ENCODE results near the gene MAP7. TPM values are rescaled to one million over a fixed set of nuclear protein-coding genes. Genes with fewer than 3 reads are reported as not detected.

MAP7 gene
- total and polyA plus RNA-seq, 9 of the 15 experiments (the other 6 are each of a cell fraction or from before 2014, with no cell fraction given): 0.76 to 7.7 (median 3.9) TPM

- TF ChIP-seq ATF3 (IDR thresholded peaks at IDR 0.05) (no peak), ATF3 (CRISPR knock-in tag; conservative IDR thresholded peaks at IDR 0.05) (peak; percentile 73), NR1H2 (CRISPR knock-in tag; IDR thresholded peaks at IDR 0.05) (0 out of 2 replicates have a peak, but pooled peaks have one; percentile 60), TOE1 (IDR thresholded peaks at IDR 0.05; ENCODE audit: borderline replicate concordance) (no peak), TOE1 (CRISPR knock-in tag; IDR thresholded peaks at IDR 0.05; ENCODE audit: borderline replicate concordance, low read depth) (no peak), RB1 (IDR thresholded peaks at IDR 0.05; ENCODE audit: low read depth) (peak; percentile 96), HNRNPK (IDR thresholded peaks at IDR 0.05; ENCODE audit: low read depth, low read length, poor library complexity, severe bottlenecking) (peak; percentile 46), SP2 (IDR thresholded peaks at IDR 0.05; ENCODE audit: extremely low read depth, low read depth, low read length, poor library complexity, severe bottlenecking) (no peak), HNRNPH1 (optimal IDR thresholded peaks at IDR 0.05; ENCODE audit: low read depth, low read length) (no peak), SMAD4 (CRISPR knock-in tag; conservative IDR thresholded peaks at IDR 0.05) (peak; percentile 96), HDAC1 (IDR thresholded peaks at IDR 0.05) (0 out of 4 replicates have a peak, but pooled peaks of 1 of the 2 experiments have one; percentile 12), SOX6 (IDR thresholded peaks at IDR 0.05) (peak; percentile 69), ZBTB9 (CRISPR knock-in tag; IDR thresholded peaks at IDR 0.05) (peak; percentile 64; the same call in 1 of the 2 replicates), AFF4 (CRISPR knock-in tag; IDR thresholded peaks at IDR 0.05) (peak; percentile 71; the same call in 1 of the 2 replicates), RBFOX2 (IDR thresholded peaks at IDR 0.05; ENCODE audit: low read depth, low read length) (peak; percentile 77), FOXA3 (CRISPR knock-in tag; conservative IDR thresholded peaks at IDR 0.05 in 1 of 2, IDR thresholded peaks at IDR 0.05 in 1 of 2) (no peak; a peak in 1 of 4 replicates), CXXC5 (CRISPR knock-in tag; IDR thresholded peaks at IDR 0.05) (peak; percentile 91), STAT5A (IDR thresholded peaks at IDR 0.05; ENCODE audit: borderline replicate concordance, low read length) (peak; percentile 12; the same call in 1 of the 2 replicates), CHD4 (IDR thresholded peaks at IDR 0.05; ENCODE audit: insufficient read depth, insufficient replicate concordance, low read depth, low read length, poor library complexity, severe bottlenecking) (no peak), BHLHE40 (IDR thresholded peaks at IDR 0.05; ENCODE audit: low read length) (peak; percentile 26; the same call in 1 of the 2 replicates)
Observed at GRCh38 chr6:136550330-136551071, at the start of gene MAP7 (continued).
